NCI-H526 treated with DMSO at 0.1 percent for 48 hours (cell line): ENCODE results near the gene MAST4.
A peak's percentile ranks its signal among the peaks of the same experiment; 100 is the strongest.

ENCODE experiments used
- DNase-seq: peaks from one replicate; lab custom pipeline; 2025; lab: John Stamatoyannopoulos, UW

MAST4 gene

GRCh38 chr5:67189079-67189354, 592.8 kb downstream of the MAST4 start:
- no peak for DNase-seq

DNA sequence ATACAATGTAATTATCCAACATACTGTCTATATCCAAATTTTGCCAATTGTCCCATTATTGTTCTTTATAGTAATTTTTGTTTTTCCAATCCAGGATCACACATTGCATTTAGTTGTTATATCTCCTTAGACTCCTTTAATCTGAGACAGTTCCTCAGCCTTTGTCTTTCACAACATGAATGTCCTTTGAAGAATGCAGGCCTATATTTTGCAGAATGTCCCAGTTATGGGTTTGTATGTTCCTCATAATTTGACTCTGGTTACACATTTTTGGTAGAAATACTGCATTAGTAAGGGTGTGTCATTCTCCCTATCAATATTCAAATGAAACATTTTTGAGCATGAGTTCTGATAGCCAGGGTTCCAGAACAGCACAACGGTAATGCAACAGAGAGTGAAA, 593.7 kb downstream of the MAST4 start:
- no peak for DNase-seq

DNA sequence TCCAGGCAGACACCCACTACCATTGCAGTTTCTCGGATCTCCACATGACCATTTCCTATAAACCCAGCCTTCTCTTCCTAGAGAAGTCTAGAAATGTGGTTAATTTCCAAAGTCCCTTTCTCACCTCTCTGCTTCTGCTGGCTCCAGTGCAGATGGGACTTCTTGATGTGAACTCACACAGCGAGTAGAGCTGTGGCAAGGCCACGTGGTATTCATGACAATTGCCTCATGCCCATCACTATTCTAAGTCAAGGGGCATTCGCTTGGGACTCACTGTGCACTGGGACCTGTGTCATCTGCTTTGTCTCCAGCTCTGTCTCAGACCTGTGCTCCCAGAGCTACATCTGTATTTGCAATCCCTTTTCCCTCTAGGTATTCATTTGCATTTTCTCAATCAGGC, 594.2 kb downstream of the MAST4 start:
- no peak for DNase-seq

GRCh38 chr5:67190861-67191260, 594.7 kb downstream of the MAST4 start:
- DNase-seq = no peak

GRCh38 chr5:67192719-67193438, 596.7 kb downstream of the MAST4 start:
- DNase-seq = no peak

- DNase-seq = no peak
These were observed 597.2 kb downstream of the MAST4 start for GRCh38 chr5:67193439-67193807.

DNA sequence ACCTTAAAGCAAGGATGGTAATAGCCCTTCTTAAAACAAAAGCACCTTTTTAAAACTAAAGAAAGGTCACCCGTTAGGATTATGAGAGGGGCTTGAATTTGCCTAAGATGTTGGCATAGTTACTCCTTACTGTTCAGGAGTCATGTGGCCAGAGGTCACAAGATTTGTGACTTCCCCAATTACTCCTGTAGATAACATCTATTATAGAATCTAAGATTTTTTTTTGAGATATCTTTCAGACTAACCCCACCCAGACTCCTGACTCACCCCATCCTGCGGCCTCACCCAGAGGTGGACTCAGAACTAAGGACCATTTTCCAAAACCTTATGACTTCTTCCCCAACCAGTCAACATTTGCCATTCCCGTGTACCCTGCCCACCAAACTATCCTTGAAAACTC, 598.0 kb downstream of the MAST4 start:
- no peak for DNase-seq

GRCh38 chr5:67195406-67196275, 599.4 kb downstream of the MAST4 start:
- no peak for DNase-seq

DNA sequence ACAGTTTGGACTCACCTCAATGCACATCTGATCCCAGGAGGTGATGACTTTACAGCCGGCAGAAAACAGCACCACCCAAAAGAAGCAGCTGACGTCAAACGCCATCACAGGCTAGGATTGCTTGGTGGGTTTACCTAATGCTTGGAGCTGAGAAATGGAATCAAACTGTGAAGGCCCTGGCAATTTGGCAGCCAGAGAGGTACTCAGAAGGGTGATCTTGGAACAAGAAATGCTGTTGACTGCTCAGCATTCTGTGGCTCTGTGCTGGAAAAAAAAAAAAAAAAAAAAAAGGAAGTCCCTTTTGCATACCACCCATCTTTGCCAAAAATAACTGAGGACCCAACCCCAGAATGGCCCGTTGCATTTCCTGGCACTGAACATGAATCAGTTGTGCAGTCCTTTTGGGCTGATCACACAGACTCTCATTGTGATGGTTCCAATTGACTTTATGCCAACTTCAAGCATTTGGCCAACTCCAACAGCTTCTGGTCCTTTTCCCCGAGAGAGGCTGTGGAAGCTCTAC, 600.4 kb downstream of the MAST4 start, which contains the start of gene CD180:
TSS of gene CD180 (minus strand) at position 263 of the 523 bp plus-strand sequence. CDS start at position 105, 158 bp downstream.
- no peak for DNase-seq

GRCh38 chr5:67197536-67197935, 601.3 kb downstream of the MAST4 start:
- DNase-seq = no peak

DNA sequence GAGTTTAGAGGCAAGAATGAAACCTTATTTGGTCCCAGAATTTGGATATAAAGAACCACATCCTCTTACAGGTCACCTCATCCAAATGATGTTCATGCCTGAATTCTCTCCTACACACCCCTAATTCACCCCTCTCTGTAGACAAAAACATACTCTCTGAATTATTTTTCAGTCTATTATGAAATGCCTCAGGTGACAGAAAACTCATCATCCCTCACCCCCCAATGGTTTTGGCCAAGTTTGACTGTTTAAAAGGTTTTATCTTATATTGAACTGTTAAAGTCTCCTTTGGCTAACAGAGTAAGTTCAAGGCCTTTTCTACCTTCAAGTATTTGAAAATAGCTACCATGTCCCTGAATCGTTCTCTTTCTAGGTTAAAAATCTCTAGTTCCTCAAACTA, 602.7 kb downstream of the MAST4 start:
- DNase-seq = no peak

GRCh38 chr5:67199859-67200258, 603.7 kb downstream of the MAST4 start:
- no peak for DNase-seq

DNA sequence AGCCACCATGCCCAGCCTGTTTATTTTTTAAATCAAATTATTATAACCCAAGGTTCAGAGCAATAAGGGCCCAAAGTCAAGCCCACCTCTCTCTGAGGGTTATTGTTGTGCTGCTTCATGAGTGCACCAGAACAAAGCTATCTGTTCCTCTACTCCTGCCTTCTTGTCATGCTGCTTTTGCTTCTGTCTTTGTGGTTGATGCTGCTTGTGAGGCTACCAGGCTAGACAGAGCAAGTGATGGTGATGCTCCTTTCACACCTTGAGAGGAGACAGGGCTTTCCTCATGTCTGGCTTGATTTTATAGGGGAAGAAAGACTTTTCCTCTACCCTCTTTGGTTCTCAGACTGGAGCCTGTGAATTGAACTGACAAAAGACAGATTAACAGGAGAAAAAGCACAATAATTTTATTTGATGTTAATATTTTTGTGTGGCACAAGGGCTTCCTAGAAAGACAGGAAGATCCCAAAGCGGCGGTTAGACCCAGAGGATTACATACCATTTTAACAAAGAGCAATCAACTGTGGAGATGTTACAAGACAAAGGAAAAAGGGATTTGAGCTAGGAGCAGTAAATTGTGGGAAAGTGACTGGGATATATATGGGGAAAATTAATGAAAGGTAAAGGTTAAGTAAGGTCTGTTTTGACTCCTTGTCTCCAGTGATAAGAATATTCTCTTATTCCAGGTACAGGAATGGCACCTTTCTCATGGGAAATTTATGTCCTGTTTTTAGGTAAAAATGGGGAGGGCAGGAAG, 604.8 kb downstream of the MAST4 start:
- no peak for DNase-seq

- DNase-seq = no peak
These were observed 605.8 kb downstream of the MAST4 start for GRCh38 chr5:67201897-67202549.

DNA sequence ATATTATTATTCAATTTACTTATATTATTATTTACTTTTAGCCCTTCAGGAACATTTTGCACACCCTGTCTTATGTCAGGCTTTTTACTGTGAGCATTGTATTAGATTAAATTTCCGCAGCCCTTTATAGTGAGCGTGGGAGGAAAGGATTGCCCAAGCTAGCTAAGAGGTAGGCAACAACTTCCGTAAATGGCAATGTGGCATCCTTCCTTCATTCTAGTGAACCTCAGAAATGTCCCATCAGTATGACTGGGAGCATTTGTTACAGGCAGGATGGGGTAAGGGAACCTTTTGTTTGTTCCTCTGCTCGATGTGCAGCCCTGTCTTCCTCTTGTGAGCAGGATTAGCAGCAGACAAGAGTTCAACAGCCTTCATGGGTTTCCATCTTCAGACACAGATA, 606.6 kb downstream of the MAST4 start:
- no peak for DNase-seq

- no peak for DNase-seq
These were observed 607.5 kb downstream of the MAST4 start for GRCh38 chr5:67203701-67204074.

- DNase-seq = no peak
These were observed 608.6 kb downstream of the MAST4 start for GRCh38 chr5:67204821-67205220.

DNA sequence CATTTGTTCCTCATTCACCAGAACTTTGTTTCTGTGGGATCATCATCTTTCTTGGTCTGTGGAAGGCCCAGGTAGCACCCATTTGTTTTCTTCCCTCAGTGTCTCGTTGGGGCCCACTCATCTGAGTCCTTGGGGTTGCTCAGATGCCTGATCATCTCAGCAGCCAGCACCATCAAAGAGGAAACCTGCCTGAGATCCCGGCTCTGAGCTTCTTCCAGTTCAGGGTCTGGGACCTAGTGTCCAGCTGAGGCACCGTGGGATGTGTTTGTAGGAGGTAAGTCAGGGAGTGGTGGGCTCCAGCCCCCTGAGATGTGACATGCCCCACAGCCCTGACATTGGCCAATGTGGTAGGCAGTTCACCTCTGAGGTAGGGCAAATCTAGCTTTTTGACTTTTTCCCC, 609.8 kb downstream of the MAST4 start:
- DNase-seq = no peak

GRCh38 chr5:67206461-67206860, 610.3 kb downstream of the MAST4 start:
- no peak for DNase-seq

GRCh38 chr5:67206929-67207328, 610.7 kb downstream of the MAST4 start:
- no peak for DNase-seq

DNA sequence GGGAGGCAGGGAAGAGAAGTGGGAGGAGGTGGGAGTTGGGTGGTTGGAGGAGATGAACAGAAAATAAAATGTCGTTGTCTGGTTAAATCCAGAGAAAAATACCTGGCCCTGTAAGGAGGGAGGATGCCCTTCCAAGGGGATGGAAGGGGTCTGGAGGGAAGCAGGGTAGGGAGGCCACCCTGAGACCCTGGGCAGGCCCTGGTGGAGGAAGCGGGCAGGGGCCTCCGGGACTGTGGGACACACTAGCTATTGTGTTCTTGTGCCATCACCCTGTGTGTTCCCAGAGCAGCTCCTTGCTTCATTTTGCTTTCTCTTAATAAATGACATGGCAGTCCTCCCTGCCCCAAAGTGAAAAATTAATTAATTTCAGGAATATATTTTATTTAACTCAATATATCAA, 612.2 kb downstream of the MAST4 start:
- no peak for DNase-seq

- DNase-seq = peak; percentile 56
These were observed 613.1 kb downstream of the MAST4 start for GRCh38 chr5:67209141-67209771.
